Esophagus squamous epithelium (tissue), 5 donors: Measurements from ENCODE around the gene MEFV. TPM values are rescaled to one million over a fixed set of nuclear protein-coding genes. Genes with fewer than 3 reads are reported as not detected.
A peak's percentile ranks its signal among the peaks of the same experiment; 100 is the strongest.

Experiments used
- DNase-seq: peaks from one replicate; lab custom pipeline; 2025; lab: John Stamatoyannopoulos, UW
- H3K27ac ChIP-seq, 4 donors: fragments of 200-600 bp; sonication (generic); one replicate each; pipeline ENCODE4 v1.5.1; 2016 to 2019; ENCODE audit warnings: mild to moderate bottlenecking in 1 of 4
- H3K27me3 ChIP-seq, 4 donors: fragments of 200-600 bp; sonication (generic); 1 replicate in 3 of 4; 2 replicates in 1 of 4; pipeline versions ENCODE4 v1.5.1 to v1.6.0; 2017 to 2021; ENCODE audit warnings: antibody characterized with exemption in 1 of 4
- H3K36me3 ChIP-seq, 3 donors: fragments of 200-600 bp; sonication (generic); one replicate each; pipeline ENCODE4 v1.5.1; 2016 to 2019
- H3K4me1 ChIP-seq, 3 donors: fragments of 200-600 bp; sonication (generic); one replicate each; pipeline ENCODE4 v1.5.1; 2017 to 2019
- H3K4me3 ChIP-seq, 4 donors: fragments of 200-600 bp; sonication (generic); 1 replicate in 3 of 4; 2 replicates in 1 of 4; pipeline ENCODE4 v1.5.1; 2016 to 2019; ENCODE audit warnings: mild to moderate bottlenecking in 2 of 4, moderate library complexity in 1 of 4
- H3K9me3 ChIP-seq, 3 donors: fragments of 200-600 bp; sonication (generic); one replicate each; pipeline ENCODE4 v1.5.1; 2016 to 2019
- CTCF ChIP-seq, 6 experiments: fragments of 450-650 bp in 4 of 6; fragments of 200-600 bp in 2 of 6; sonication (generic) in 2 of 6; IDR thresholded peaks; one replicate each; pipeline ENCODE4 v1.5.1; 2016 to 2019; ENCODE audit warnings: antibody characterized with exemption in 6 of 6, mild to moderate bottlenecking in 4 of 6, moderate library complexity in 4 of 6
- POLR2A ChIP-seq, 4 donors: fragments of 450-650 bp; IDR thresholded peaks; one replicate each; pipeline ENCODE4 v1.6.1; 2017; ENCODE audit warnings: antibody characterized with exemption in 4 of 4, mild to moderate bottlenecking in 4 of 4, moderate library complexity in 3 of 4
- WGBS, 2 donors: methylation state at CpG; one replicate each; pipeline ENCODE4 v1.1.5; 2018; 5-methylcytosine and 5-hydroxymethylcytosine counted together
- intact Hi-C: fragments of 100-400 bp; cut with DNase I; formaldehyde crosslinking; loops from one replicate; pipeline ENCODE4 v1.15.0; 2022
- total RNA-seq, 4 donors: library from RNA; depleted of rRNA; stranded (reverse); fragments of >200 nt; gene quantifications; one replicate each; pipeline ENCODE4 v1.1.0, GENCODE V29; 2016
- donor health status: DM: yes; HTN: yes; CAD: no.

The MEFV gene
- total RNA-seq, 4 donors from 2014 or later: 0.38 to 2.8 (median 1.5) TPM

- Histone ChIP-seq H3K27me3 (no peaks in the 10 kb centered on the region), H3K9me3 (peaks cover 0 to 98% (median 62%) of the 10 kb centered on the region in 3 donors), H3K27ac (no peak overlapping the region), H3K4me3 (peak overlapping the region in 1 of 4 donors; percentile 0), H3K36me3 (peaks cover 11 to 71% (median 18%) of the 10 kb centered on the region in 3 donors), H3K4me1 (no peaks in the 10 kb centered on the region)
- TF ChIP-seq POLR2A (IDR thresholded peaks at IDR 0.05) (no peak), CTCF (IDR thresholded peaks at IDR 0.05) (no peak)
- DNase-seq: no peak
- intact Hi-C loops: no loop called here
- WGBS, 2 donors: 96 to 97% methylated on average over 9 to 10 of the region's 10 CpGs
Measured at GRCh38 chr16:3223913-3224515, 32.4 kb downstream of the MEFV start.

- intact Hi-C loops: no loop called here
- TF ChIP-seq POLR2A (IDR thresholded peaks at IDR 0.05) (no peak), CTCF (IDR thresholded peaks at IDR 0.05) (no peak)
- WGBS, 2 donors: 78 to 83% methylated on average over 8 to 9 of the region's 10 CpGs
- H3K27ac ChIP-seq: no peak overlapping the region
- peaks cover 0 to 39% (median 18%) of the 10 kb centered on the region in 3 donors for H3K36me3 ChIP-seq
- H3K4me3 ChIP-seq: no peak overlapping the region
- H3K27me3 ChIP-seq: no peaks in the 10 kb centered on the region
- H3K9me3 ChIP-seq: peaks cover 0 to 66% (median 55%) of the 10 kb centered on the region in 3 donors
- H3K4me1 ChIP-seq: no peaks in the 10 kb centered on the region
- no peak for DNase-seq
Measured at GRCh38 chr16:3220839-3221238, 35.6 kb downstream of the MEFV start.

GRCh38 chr16:3216263-3216640 is 40.2 kb downstream of the MEFV start:
- Histone ChIP-seq H3K4me3 (no peak overlapping the region), H3K36me3 (no peaks in the 10 kb centered on the region), H3K4me1 (no peaks in the 10 kb centered on the region), H3K27ac (no peak overlapping the region), H3K27me3 (no peaks in the 10 kb centered on the region), H3K9me3 (peaks cover 0 to 22% (median 12%) of the 10 kb centered on the region in 3 donors)
- intact Hi-C loops: no loop called here
- DNase-seq: no peak
- no peak for TF ChIP-seq POLR2A (IDR thresholded peaks at IDR 0.05)
- no peak for TF ChIP-seq CTCF (IDR thresholded peaks at IDR 0.05)
- WGBS, 2 donors: 45 to 56% methylated on average over 3 of the region's 3 CpGs

GRCh38 chr16:3215601-3216262 is 40.7 kb downstream of the MEFV start:
- no peak for TF ChIP-seq CTCF (IDR thresholded peaks at IDR 0.05)
- TF ChIP-seq POLR2A (IDR thresholded peaks at IDR 0.05): no peak
- Histone ChIP-seq H3K27ac (peak overlapping the region in 1 of 4 donors; percentile 16), H3K36me3 (no peaks in the 10 kb centered on the region), H3K4me1 (no peaks in the 10 kb centered on the region), H3K27me3 (no peaks in the 10 kb centered on the region), H3K9me3 (peaks cover 0 to 16% (median 7%) of the 10 kb centered on the region in 3 donors), H3K4me3 (no peak overlapping the region)
- 67 to 76% methylated on average over 11 of the region's 11 CpGs for WGBS, 2 donors
- no peak for DNase-seq
- intact Hi-C loops: no loop called here

- Histone ChIP-seq H3K27ac (peak overlapping the region in 1 of 4 donors; percentile 16), H3K4me3 (no peak overlapping the region), H3K27me3 (peaks cover 0 to 3% (median 0%) of the 10 kb centered on the region in 4 donors), H3K4me1 (no peaks in the 10 kb centered on the region), H3K36me3 (no peaks in the 10 kb centered on the region), H3K9me3 (peaks cover 0 to 10% (median 4%) of the 10 kb centered on the region in 3 donors)
- no peak for TF ChIP-seq CTCF (IDR thresholded peaks at IDR 0.05)
- TF ChIP-seq POLR2A (IDR thresholded peaks at IDR 0.05): no peak
- no peak for DNase-seq
- intact Hi-C loops: no loop called here
- 46 to 49% methylated on average over 7 of the region's 7 CpGs for WGBS, 2 donors
Measured at GRCh38 chr16:3214904-3215600, 41.4 kb downstream of the MEFV start.
